K562 (cell line): ENCODE results near the gene HOXA2. TPM values are rescaled to one million over a fixed set of nuclear protein-coding genes. Genes with fewer than 3 reads are reported as not detected.

ENCODE experiments used
- ATAC-seq: fragments of 200-7000 bp; cut with Tn5 transposase; 3 replicates; pipeline ENCODE4 v1.9.1; 2020; ENCODE audit warnings: moderate library complexity
- BruUV-seq: library from RNA; stranded (reverse); fragments of 400-500 nt; replicated peaks from 2 replicates; lab custom pipeline; 2021; lab: Mats Ljungman, UMichigan
- CTCF ChIA-PET: fragments of 300-600 bp; formaldehyde crosslinking; extraction: SDS; loops from one replicate; lab custom pipeline; 2021; ENCODE audit warnings: low intra/inter-chr PET ratio; lab: Yijun Ruan, JAX
- POLR2A ChIA-PET: fragments of 300-600, 350-650 bp; sonication (Branson Sonifier 250); formaldehyde crosslinking; extraction: SDS; loops from one replicate; lab custom pipeline; 2021; ENCODE audit warnings: antibody characterized with exemption, inconsistent platforms; lab: Yijun Ruan, JAX
- DNase-seq, 4 experiments: peaks; one replicate each; pipeline versions ENCODE4 v3.0.0 to v3.0.0-alpha.2; 2011 to 2018; ENCODE audit warnings: low spot score in 3 of 4, mixed read lengths in 3 of 4; ENCODE audit errors: extremely low read depth in 1 of 4
- FAIRE-seq: peaks from 2 replicates; lab custom pipeline; 2011; peaks lifted over from hg19 to GRCh38; lab: Jason Lieb, UNC
- H2AFZ ChIP-seq: 2 replicates; pipeline ENCODE4 v1.6.0; 2011; ENCODE audit warnings: low read depth, low read length, control low read depth, inconsistent platforms
- H3K27ac ChIP-seq: fragments of 200-600 bp; 3 replicates; pipeline ENCODE4 v1.8.0; 2011; ENCODE audit warnings: low read depth, mild to moderate bottlenecking, control low read depth, inconsistent platforms, low read length, moderate library complexity, mixed read lengths; ENCODE audit errors: extremely low read depth
- H3K27me3 ChIP-seq, 2 experiments: fragments of 300-600 bp in 1 of 2; 2 replicates in 1 of 2; 3 replicates in 1 of 2; pipeline versions ENCODE4 v1.6.0 to v1.8.0; 2011; ENCODE audit warnings: inconsistent platforms in 2 of 2, low read length in 2 of 2, mild to moderate bottlenecking in 1 of 2, mixed read lengths in 1 of 2, moderate library complexity in 1 of 2; ENCODE audit not compliant: control insufficient read depth in 2 of 2, insufficient read depth in 2 of 2
- H3K36me3 ChIP-seq: fragments of 300-600 bp; 3 replicates; pipeline ENCODE4 v1.8.0; 2011; ENCODE audit warnings: mild to moderate bottlenecking, low read length, inconsistent platforms; ENCODE audit not compliant: control insufficient read depth, insufficient read depth
- H3K4me1 ChIP-seq, 2 experiments: fragments of 200-600 bp in 1 of 2; replicated peaks in 1 of 2; 2 replicates in 1 of 2; 3 replicates in 1 of 2; pipeline versions ENCODE4 v1.5.1 to v1.8.0; 2011; ENCODE audit warnings: inconsistent platforms in 2 of 2, low read length in 2 of 2, mild to moderate bottlenecking in 1 of 2, mixed read lengths in 1 of 2, moderate library complexity in 1 of 2; ENCODE audit not compliant: control insufficient read depth in 2 of 2, insufficient read depth in 2 of 2
- H3K4me2 ChIP-seq: 2 replicates; pipeline ENCODE4 v1.6.1; 2011; ENCODE audit warnings: low read length, control low read depth, inconsistent platforms, mixed read lengths; ENCODE audit not compliant: insufficient read depth
- H3K4me3 ChIP-seq: fragments of 200-600 bp; sonication (generic), shearing (Covaris generic); 2 replicates; pipeline ENCODE4 v1.5.1; 2016; ENCODE audit warnings: control low read depth, inconsistent platforms
- H3K79me2 ChIP-seq: fragments of 200-600 bp; 3 replicates; pipeline ENCODE4 v1.8.0; 2011; ENCODE audit warnings: low read length, inconsistent platforms; ENCODE audit not compliant: control insufficient read depth, insufficient read depth
- H3K9ac ChIP-seq, 2 experiments: 2 replicates each; pipeline versions ENCODE4 v1.6.0 to v1.6.1; 2011; ENCODE audit warnings: low read depth in 2 of 2, low read length in 2 of 2, control low read depth in 1 of 2, inconsistent platforms in 1 of 2, mild to moderate bottlenecking in 1 of 2, mixed read lengths in 1 of 2; ENCODE audit not compliant: insufficient read depth in 1 of 2
- H3K9me1 ChIP-seq: one replicate; pipeline ENCODE4 v1.6.0; 2011; ENCODE audit warnings: inconsistent platforms, mild to moderate bottlenecking, low read length, moderate library complexity; ENCODE audit not compliant: control insufficient read depth, insufficient read depth
- H3K9me3 ChIP-seq: replicated peaks from 2 replicates; pipeline ENCODE4 v1.5.1; 2011; ENCODE audit warnings: low read depth, low read length, inconsistent platforms; ENCODE audit not compliant: control insufficient read depth, insufficient read depth
- H4K20me1 ChIP-seq: replicated peaks from 2 replicates; pipeline ENCODE4 v1.6.1; 2011; ENCODE audit warnings: low read length, inconsistent platforms, mixed read lengths; ENCODE audit not compliant: control insufficient read depth, insufficient read depth
- ETS2 ChIP-seq: IDR thresholded peaks from 2 replicates; pipeline ENCODE4 v1.6.1; 2016; ENCODE audit warnings: borderline replicate concordance, missing genetic modification characterization, mild to moderate bottlenecking, moderate library complexity, missing compliant biosample characterization; ENCODE audit not compliant: poor library complexity, severe bottlenecking
- KDM4B ChIP-seq, 2 experiments: fragments of 450-650 bp in 1 of 2; sonication (generic) in 1 of 2; IDR thresholded peaks; 2 replicates each; pipeline ENCODE4 v1.6.1; 2016 to 2017; ENCODE audit warnings: borderline replicate concordance in 2 of 2, antibody characterized with exemption in 1 of 2, low read depth in 1 of 2, mild to moderate bottlenecking in 1 of 2
- RBM34 ChIP-seq: fragments of 200-400 bp; formaldehyde crosslinking; IDR thresholded peaks from 2 replicates; pipeline ENCODE4 v1.6.1; 2018; ENCODE audit warnings: low read length, borderline replicate concordance; ENCODE audit not compliant: insufficient read depth
- SP2 ChIP-seq: IDR thresholded peaks from 2 replicates; pipeline ENCODE4 v1.6.1; 2011; ENCODE audit warnings: mild to moderate bottlenecking, low read depth, low read length, moderate library complexity; ENCODE audit not compliant: poor library complexity, severe bottlenecking; ENCODE audit errors: extremely low read depth
- STAT5B ChIP-seq: fragments of 250-450 bp; sonication (Bioruptor Pico); IDR thresholded peaks from 2 replicates; pipeline ENCODE4 v1.8.0; 2021; ENCODE audit warnings: mild to moderate bottlenecking, inconsistent platforms
- ZNF133 ChIP-seq: fragments of 250-450 bp; sonication (Bioruptor Pico); IDR thresholded peaks from 2 replicates; pipeline ENCODE4 v1.4.0; 2020; ENCODE audit warnings: mild to moderate bottlenecking
- ZNF41 ChIP-seq: fragments of 250-450 bp; sonication (Bioruptor Pico); conservative IDR thresholded peaks from 2 replicates; pipeline ENCODE4 v1.4.0; 2020; ENCODE audit warnings: mild to moderate bottlenecking
- ZNF79 ChIP-seq: fragments of 250-450 bp; sonication (Bioruptor Pico); IDR thresholded peaks from 2 replicates; pipeline ENCODE4 v1.4.0; 2020; ENCODE audit warnings: low read depth, mild to moderate bottlenecking, moderate library complexity
- WGBS: fragments of 100-300 bp; shearing (Covaris generic); methylation state at CpG from one replicate; pipeline ENCODE4 v1.1.6; 2016; ENCODE audit warnings: low coverage, mixed read lengths; ENCODE audit not compliant: insufficient coverage; ENCODE audit errors: missing lambda C conversion rate; 5-methylcytosine and 5-hydroxymethylcytosine counted together
- in situ Hi-C: fragments of 300-500 bp; cut with MboI; formaldehyde crosslinking; loops from 4 replicates; pipeline ENCODE4 v1.15.0; 2018; ENCODE audit warnings: inconsistent platforms, mixed read lengths
- intact Hi-C: fragments of 100-400 bp; cut with micrococcal nuclease; formaldehyde crosslinking; loops from 2 replicates; pipeline ENCODE4 v1.14.2; 2022
- polyA plus RNA-seq, 8 experiments: library from polyadenylated mRNA; depleted of rRNA in 4 of 8; stranded (reverse) in 5 of 8; unstranded in 3 of 8; fragments of >200 nt; fragmentation: Nextera tagmentation in 2 of 8; fragmentation: Illumina TruSeq in 1 of 8; extraction: Ambion mirVana in 2 of 8; extraction: Trizol in 1 of 8; gene quantifications; 2 replicates each; pipeline versions ENCODE4 v1.2.1 to v1.2.3, GENCODE V29; 2011 to 2014; ENCODE audit warnings: inconsistent platforms in 1 of 8, missing spikeins in 1 of 8
- total RNA-seq, 7 experiments: library from RNA; depleted of rRNA in 6 of 7; stranded (reverse); fragments of >200 nt in 6 of 7; fragmentation: Illumina TruSeq in 2 of 7; extraction: Trizol in 2 of 7; gene quantifications; 2 replicates each; pipeline versions ENCODE4 v1.2.1 to v1.2.3, GENCODE V29; 2011 to 2021; ENCODE audit warnings: low replicate concordance in 1 of 7

HOXA2 gene
- total and polyA plus RNA-seq, 9 of the 15 experiments (the other 6 are each of a cell fraction or from before 2014, with no cell fraction given), result 0.04 TPM; not detected in 8

DNA sequence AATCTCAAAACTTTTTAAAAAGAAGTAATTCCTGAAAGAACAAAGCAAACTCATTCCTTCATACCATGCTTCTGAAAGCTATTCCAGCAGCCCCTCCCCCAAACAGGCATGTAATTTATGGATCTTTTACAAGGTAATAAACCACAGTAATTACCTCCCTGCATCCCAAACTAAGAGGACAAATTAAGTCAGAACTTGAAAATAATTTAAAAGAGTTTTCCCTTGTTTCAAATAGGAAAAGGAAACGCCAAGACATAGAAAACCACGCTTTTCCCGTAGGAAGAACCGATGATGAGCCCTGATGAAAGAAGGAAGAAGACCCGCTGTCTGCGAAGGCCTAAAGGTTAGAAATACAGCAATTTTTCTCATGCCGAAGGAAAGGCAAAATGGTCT is 19.2 kb upstream of the HOXA2 start:
- Histone ChIP-seq H2AFZ (no peak overlapping the region), H3K79me2 (no peaks in the 10 kb centered on the region), H3K9ac (no peak overlapping the region), H3K4me1 (no peaks in the 10 kb centered on the region), H3K27me3 (peaks cover 30 to 71% of the 10 kb centered on the region in 2 experiments), H3K27ac (no peak overlapping the region), H3K9me3 (no peaks in the 10 kb centered on the region), H3K4me2 (no peak overlapping the region), H3K4me3 (no peak overlapping the region), H3K9me1 (no peaks in the 10 kb centered on the region), H3K36me3 (no peaks in the 10 kb centered on the region), H4K20me1 (no peaks in the 10 kb centered on the region; the same call in 1 of the 2 replicates)
- BruUV-seq, result no TSS peak
- 6% methylated on average over 4 of the region's 7 CpGs for WGBS
- no peak for ATAC-seq
- no peak for DNase-seq
- CTCF ChIA-PET, result no interaction called here
- POLR2A ChIA-PET, result interaction anchor here (1.1 kb wide), 1 partner anchor 17 kb away, joined by 3 read pairs; no protein-coding TSS in a partner anchor
- in situ Hi-C loops, result no loop called here
- intact Hi-C loops, result no loop called here
- TF ChIP-seq ETS2 (tag) (no peak), ZNF133 (CRISPR knock-in tag) (no peak), ZNF79 (CRISPR knock-in tag) (no peak), RBM34 (no peak)
- no peak for FAIRE-seq

- TF ChIP-seq SP2 (no peak), ZNF133 (CRISPR knock-in tag) (no peak), KDM4B (IDR thresholded peaks at IDR 0.05; ENCODE audit: borderline replicate concordance in 2 of 2, low read depth in 1 of 2) (no peak), ZNF41 (no peak), STAT5B (CRISPR knock-in tag) (no peak)
- CTCF ChIA-PET, result no interaction called here
- Histone ChIP-seq H3K4me3 (no peak overlapping the region), H3K9me1 (no peaks in the 10 kb centered on the region), H2AFZ (no peak overlapping the region), H3K27me3 (peaks cover 44 to 75% of the 10 kb centered on the region in 2 experiments), H3K4me2 (no peak overlapping the region), H3K79me2 (no peaks in the 10 kb centered on the region), H4K20me1 (no peaks in the 10 kb centered on the region; the same call in 1 of the 2 replicates), H3K9me3 (no peaks in the 10 kb centered on the region), H3K4me1 (peaks cover 0 to 5% of the 10 kb centered on the region in 2 experiments; a peak in 1 of 5 replicates), H3K27ac (no peak overlapping the region), H3K9ac (no peak overlapping the region), H3K36me3 (no peaks in the 10 kb centered on the region)
- WGBS, result 0% methylated on average over 1 of the region's 1 CpG
- intact Hi-C loops, result no loop called here
- DNase-seq (no peak), ATAC-seq (no peak), FAIRE-seq (no peak)
- in situ Hi-C loops, result no loop called here
- POLR2A ChIA-PET, result interaction anchor here (0.7 kb wide), 1 partner anchor 730 kb away, joined by 3 read pairs; no protein-coding TSS in a partner anchor
- no TSS peak for BruUV-seq
Measured at GRCh38 chr7:27119412-27119911, 17.0 kb upstream of the HOXA2 start.
